Measurements from ENCODE around the gene PIGL. TPM values are rescaled to one million over a fixed set of nuclear protein-coding genes. Genes with fewer than 3 reads are reported as not detected.
"Not testable (repeated sequence)": the region's sequence is repeated elsewhere in the genome, so short reads cannot be mapped to it uniquely, and the experiment has no call there.

Gene PIGL
- total and polyA plus RNA-seq, 2 donors (not counting 3 experiments of a cell fraction or from before 2014, with no cell fraction given): 28.6 to 40.8 TPM

- H3K79me2 ChIP-seq (ENCODE audit: control insufficient read depth, insufficient read depth, low read length); FAIRE-seq; POLR2A ChIA-PET; dilution Hi-C loops (cut with MboI; ENCODE audit: extremely low pct_ligation_motif_present, low sequenced_read_pairs); BruUV-seq (replicated peaks); H3K27me3 ChIP-seq (ENCODE audit: control insufficient read depth in 2 of 2, insufficient read depth in 2 of 2, low read length in 2 of 2); H4K20me1 ChIP-seq (replicated peaks; ENCODE audit: control insufficient read depth, extremely low read depth, insufficient read depth, low read length); H3K4me2 ChIP-seq (ENCODE audit: insufficient read depth, low read length); H3K36me3 ChIP-seq (ENCODE audit: control insufficient read depth in 2 of 2, extremely low read depth in 1 of 2, insufficient read depth in 2 of 2, low read length in 2 of 2); H3K27ac ChIP-seq (ENCODE audit: insufficient read depth, low read depth, low read length); H3K9me1 ChIP-seq (replicated peaks; ENCODE audit: control insufficient read depth, extremely low read depth, insufficient read depth, low read length); intact Hi-C loops (cut with micrococcal nuclease); H3K4me1 ChIP-seq (ENCODE audit: control insufficient read depth, extremely low read depth, insufficient read depth, low read length); H3K9me3 ChIP-seq (replicated peaks; ENCODE audit: control insufficient read depth, insufficient read depth, low read length); DNase-seq (ENCODE audit: low read depth, low spot score); H2AFZ ChIP-seq (ENCODE audit: low read depth, low read length); H3K4me3 ChIP-seq (replicated peaks in 1 of 3; ENCODE audit: insufficient read depth in 1 of 3, low read depth in 1 of 3, low read length in 3 of 3); H3K9ac ChIP-seq (replicated peaks; ENCODE audit: extremely low read depth, insufficient read depth, low read length): not testable (repeated sequence)
- CTCF ChIA-PET: interaction anchor here (1.1 kb wide), 1 partner anchor 26 kb away, joined by 3 read pairs; no protein-coding TSS in a partner anchor
Measured at GRCh38 chr17:16312061-16312460, 95.1 kb downstream of the PIGL start.

GRCh38 chr17:16313139-16314090, 96.4 kb downstream of the PIGL start:
- intact Hi-C loops (cut with micrococcal nuclease): no loop called here
- DNase-seq (ENCODE audit: low read depth, low spot score) (no peak), FAIRE-seq (no peak)
- Histone ChIP-seq H3K4me1 (ENCODE audit: control insufficient read depth, extremely low read depth, insufficient read depth, low read length) (no peaks in the 10 kb centered on the region), H3K27me3 (ENCODE audit: control insufficient read depth in 2 of 2, insufficient read depth in 2 of 2, low read length in 2 of 2) (no peaks in the 10 kb centered on the region), H3K27ac (ENCODE audit: insufficient read depth, low read depth, low read length) (no peak overlapping the region), H3K9me1 (replicated peaks; ENCODE audit: control insufficient read depth, extremely low read depth, insufficient read depth, low read length) (no peaks in the 10 kb centered on the region), H3K79me2 (ENCODE audit: control insufficient read depth, insufficient read depth, low read length) (no peaks in the 10 kb centered on the region), H2AFZ (ENCODE audit: low read depth, low read length) (no peak overlapping the region), H3K9me3 (replicated peaks; ENCODE audit: control insufficient read depth, insufficient read depth, low read length) (no peaks in the 10 kb centered on the region), H4K20me1 (replicated peaks; ENCODE audit: control insufficient read depth, extremely low read depth, insufficient read depth, low read length) (no peaks in the 10 kb centered on the region), H3K4me3 (replicated peaks in 1 of 3; ENCODE audit: insufficient read depth in 1 of 3, low read depth in 1 of 3, low read length in 3 of 3) (no peak overlapping the region), H3K9ac (replicated peaks; ENCODE audit: extremely low read depth, insufficient read depth, low read length) (no peak overlapping the region), H3K4me2 (ENCODE audit: insufficient read depth, low read length) (no peak overlapping the region), H3K36me3 (ENCODE audit: control insufficient read depth in 2 of 2, extremely low read depth in 1 of 2, insufficient read depth in 2 of 2, low read length in 2 of 2) (no peaks in the 10 kb centered on the region)
- dilution Hi-C loops (cut with MboI; ENCODE audit: extremely low pct_ligation_motif_present, low sequenced_read_pairs): no loop called here
- no TSS peak for BruUV-seq (replicated peaks)
- ChIA-PET CTCF (interaction anchor here (1.1 to 1.7 kb wide), 4 partner anchors 9 to 53 kb away, joined by 3 to 6 read pairs (median 5); partner anchors contain the start of gene CENPV), POLR2A (interaction anchor here (0.6 kb wide), 1 partner anchor 9 kb away, joined by 3 read pairs; no protein-coding TSS in a partner anchor)
- TF ChIP-seq MYC (IDR thresholded peaks at IDR 0.05; ENCODE audit: low read depth, low read length) (no peak), MAX (IDR thresholded peaks at IDR 0.05; ENCODE audit: insufficient read depth, insufficient read length) (no peak), FOS (IDR thresholded peaks at IDR 0.05; ENCODE audit: borderline replicate concordance, insufficient read depth, low read length) (no peak), EZH2 (IDR thresholded peaks at IDR 0.05; ENCODE audit: borderline replicate concordance, low read depth, low read length, severe bottlenecking) (no peak)

Data from endothelial cell of umbilical vein (primary cell).